Panc1 (cell line): ENCODE results near the gene SIRT7. TPM values are rescaled to one million over a fixed set of nuclear protein-coding genes. Genes with fewer than 3 reads are reported as not detected.

Experiments
- ATAC-seq: fragments of 200-7000 bp; cut with Tn5 transposase; 2 replicates; pipeline ENCODE4 v1.9.1; 2020; ENCODE audit warnings: mild to moderate bottlenecking, moderate library complexity
- BruUV-seq: library from RNA; stranded (reverse); fragments of 400-500 nt; replicated peaks from 2 replicates; lab custom pipeline; 2021; lab: Mats Ljungman, UMichigan
- CTCF ChIA-PET: fragments of 300-600 bp; sonication (Branson Sonifier 250); formaldehyde crosslinking; loops from one replicate; lab custom pipeline; 2022; ENCODE audit warnings: antibody characterized with exemption; lab: Charles Lee
- POLR2A ChIA-PET: fragments of 300-600 bp; sonication (Branson Sonifier 250); formaldehyde crosslinking; loops from one replicate; lab custom pipeline; 2022; ENCODE audit warnings: antibody characterized with exemption; lab: Charles Lee
- DNase-seq: peaks from one replicate; pipeline ENCODE4 v3.0.0-alpha.2; 2010; ENCODE audit warnings: low read depth, low spot score
- H3K27ac ChIP-seq: 2 replicates; pipeline ENCODE4 v1.5.1; 2011; ENCODE audit warnings: mild to moderate bottlenecking, low read length, inconsistent platforms
- H3K27me3 ChIP-seq: fragments of 200-500 bp; sonication (Bioruptor generic); 2 replicates; pipeline ENCODE4 v1.6.0; 2014; ENCODE audit warnings: low read length, inconsistent platforms; ENCODE audit not compliant: control insufficient read depth, insufficient read depth
- H3K36me3 ChIP-seq: fragments of 200-500 bp; sonication (Bioruptor generic); 2 replicates; pipeline ENCODE4 v1.5.1; 2014; ENCODE audit warnings: inconsistent platforms, mild to moderate bottlenecking, low read length, moderate library complexity; ENCODE audit not compliant: control insufficient read depth, insufficient read depth
- H3K4me1 ChIP-seq: 2 replicates; pipeline ENCODE4 v1.5.1; 2011; ENCODE audit warnings: inconsistent platforms, mild to moderate bottlenecking, low read length, moderate library complexity; ENCODE audit not compliant: control insufficient read depth, insufficient read depth
- H3K4me3 ChIP-seq, 2 experiments: 2 replicates each; pipeline ENCODE4 v1.5.1; 2011 to 2012; ENCODE audit warnings: low read depth in 2 of 2, low read length in 2 of 2, mild to moderate bottlenecking in 2 of 2, inconsistent platforms in 1 of 2, moderate library complexity in 1 of 2
- H3K9me3 ChIP-seq: fragments of 200-500 bp; sonication (Bioruptor generic); 2 replicates; pipeline ENCODE4 v1.5.1; 2014; ENCODE audit warnings: low read depth, mild to moderate bottlenecking, inconsistent platforms, low read length, moderate library complexity; ENCODE audit not compliant: control insufficient read depth, insufficient read depth
- POLR2AphosphoS5 ChIP-seq: IDR thresholded peaks from 2 replicates; pipeline ENCODE4 v1.6.1; 2012; ENCODE audit warnings: mild to moderate bottlenecking, low read depth, low read length, moderate library complexity
- SIN3A ChIP-seq: IDR thresholded peaks from 2 replicates; pipeline ENCODE4 v1.6.1; 2012; ENCODE audit warnings: low read depth, mild to moderate bottlenecking, low read length, moderate library complexity, borderline replicate concordance; ENCODE audit not compliant: insufficient read depth
- TCF7L2 ChIP-seq: IDR thresholded peaks from 2 replicates; pipeline ENCODE4 v1.6.1; 2011; ENCODE audit warnings: mild to moderate bottlenecking, low read depth, low read length, inconsistent platforms
- in situ Hi-C: cut with HindIII; loops from 2 replicates; pipeline ENCODE4 v1.10.0; 2016; ENCODE audit warnings: low sequenced_read_pairs, low pct_unique_long_range_greater_than_20kb
- intact Hi-C: fragments of 100-400 bp; cut with micrococcal nuclease; formaldehyde crosslinking; loops from one replicate; pipeline ENCODE4 v1.10.0; 2022; ENCODE audit not compliant: unreplicated experiment
- total RNA-seq: library from RNA; stranded (reverse); gene quantifications from one replicate; pipeline ENCODE4 v1.2.1, GENCODE V29; 2021; ENCODE audit not compliant: unreplicated experiment
- TF ChIP-seq, protein P1 (sequence below): fragments of 450-650 bp; IDR thresholded peaks from 2 replicates; pipeline ENCODE4 v1.5.1; 2017; ENCODE audit warnings: mild to moderate bottlenecking
- TF ChIP-seq, protein P2 (sequence below), 2 experiments: IDR thresholded peaks; 2 replicates each; pipeline ENCODE4 v1.6.1; 2011 to 2012; ENCODE audit warnings: low read depth in 2 of 2, control low read depth in 1 of 2, low read length in 1 of 2, mild to moderate bottlenecking in 1 of 2, moderate library complexity in 1 of 2; ENCODE audit not compliant: insufficient read depth in 1 of 2

The SIRT7 gene
- total RNA-seq, 1 experiment from 2014 or later = 82.5 TPM

DNA sequence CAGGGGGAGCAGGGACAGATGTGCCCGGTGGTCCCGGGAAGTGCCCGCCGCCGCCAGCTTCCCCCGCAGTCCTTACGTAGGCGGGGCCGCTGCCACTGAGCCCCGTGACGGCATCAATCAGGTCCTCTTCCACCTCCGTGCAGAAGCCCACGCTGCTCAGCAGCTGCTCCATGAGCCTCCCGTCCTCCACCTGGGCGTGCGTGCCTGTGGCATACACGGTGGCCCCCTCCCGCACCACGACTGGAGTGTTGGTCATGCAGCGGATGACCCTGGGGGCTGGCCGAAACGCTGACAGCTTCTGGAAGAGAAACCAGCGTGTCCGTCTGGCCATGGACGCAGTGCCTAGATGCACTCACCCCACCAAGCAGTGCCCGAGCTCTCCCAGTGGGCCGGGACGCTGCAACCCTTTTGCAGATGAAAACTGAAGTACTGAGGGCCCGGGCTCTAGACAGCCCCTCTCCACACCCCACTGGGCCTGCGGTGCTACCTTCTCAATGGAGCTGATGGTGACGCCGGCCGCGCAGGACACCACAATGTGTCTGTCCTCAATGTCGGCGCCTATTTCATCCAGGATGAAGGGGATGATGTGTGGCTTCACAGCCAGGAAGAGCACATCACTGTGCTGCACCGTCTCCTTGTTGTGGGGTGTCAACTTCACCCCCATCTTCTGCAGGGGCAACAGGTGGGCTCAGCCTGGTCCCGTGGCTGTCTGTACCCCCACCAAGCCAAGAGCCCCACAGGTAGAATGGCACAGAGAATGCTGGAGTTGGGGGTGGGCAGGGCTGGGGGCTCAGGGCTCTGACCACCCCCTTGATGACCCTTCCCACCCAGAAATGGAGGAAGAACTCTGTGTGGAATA, 17.1 kb upstream of the SIRT7 start:
- POLR2A ChIA-PET = interaction anchor here (0.6 kb wide), 1 partner anchor 21 kb away, joined by 5 read pairs; no protein-coding TSS in a partner anchor
- no peak for TF ChIP-seq POLR2AphosphoS5
- TF ChIP-seq TCF7L2 = no peak
- TF ChIP-seq, protein P1, sequence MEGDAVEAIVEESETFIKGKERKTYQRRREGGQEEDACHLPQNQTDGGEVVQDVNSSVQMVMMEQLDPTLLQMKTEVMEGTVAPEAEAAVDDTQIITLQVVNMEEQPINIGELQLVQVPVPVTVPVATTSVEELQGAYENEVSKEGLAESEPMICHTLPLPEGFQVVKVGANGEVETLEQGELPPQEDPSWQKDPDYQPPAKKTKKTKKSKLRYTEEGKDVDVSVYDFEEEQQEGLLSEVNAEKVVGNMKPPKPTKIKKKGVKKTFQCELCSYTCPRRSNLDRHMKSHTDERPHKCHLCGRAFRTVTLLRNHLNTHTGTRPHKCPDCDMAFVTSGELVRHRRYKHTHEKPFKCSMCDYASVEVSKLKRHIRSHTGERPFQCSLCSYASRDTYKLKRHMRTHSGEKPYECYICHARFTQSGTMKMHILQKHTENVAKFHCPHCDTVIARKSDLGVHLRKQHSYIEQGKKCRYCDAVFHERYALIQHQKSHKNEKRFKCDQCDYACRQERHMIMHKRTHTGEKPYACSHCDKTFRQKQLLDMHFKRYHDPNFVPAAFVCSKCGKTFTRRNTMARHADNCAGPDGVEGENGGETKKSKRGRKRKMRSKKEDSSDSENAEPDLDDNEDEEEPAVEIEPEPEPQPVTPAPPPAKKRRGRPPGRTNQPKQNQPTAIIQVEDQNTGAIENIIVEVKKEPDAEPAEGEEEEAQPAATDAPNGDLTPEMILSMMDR = no peak
- no peak for TF ChIP-seq SIN3A
- TF ChIP-seq, protein P2, sequence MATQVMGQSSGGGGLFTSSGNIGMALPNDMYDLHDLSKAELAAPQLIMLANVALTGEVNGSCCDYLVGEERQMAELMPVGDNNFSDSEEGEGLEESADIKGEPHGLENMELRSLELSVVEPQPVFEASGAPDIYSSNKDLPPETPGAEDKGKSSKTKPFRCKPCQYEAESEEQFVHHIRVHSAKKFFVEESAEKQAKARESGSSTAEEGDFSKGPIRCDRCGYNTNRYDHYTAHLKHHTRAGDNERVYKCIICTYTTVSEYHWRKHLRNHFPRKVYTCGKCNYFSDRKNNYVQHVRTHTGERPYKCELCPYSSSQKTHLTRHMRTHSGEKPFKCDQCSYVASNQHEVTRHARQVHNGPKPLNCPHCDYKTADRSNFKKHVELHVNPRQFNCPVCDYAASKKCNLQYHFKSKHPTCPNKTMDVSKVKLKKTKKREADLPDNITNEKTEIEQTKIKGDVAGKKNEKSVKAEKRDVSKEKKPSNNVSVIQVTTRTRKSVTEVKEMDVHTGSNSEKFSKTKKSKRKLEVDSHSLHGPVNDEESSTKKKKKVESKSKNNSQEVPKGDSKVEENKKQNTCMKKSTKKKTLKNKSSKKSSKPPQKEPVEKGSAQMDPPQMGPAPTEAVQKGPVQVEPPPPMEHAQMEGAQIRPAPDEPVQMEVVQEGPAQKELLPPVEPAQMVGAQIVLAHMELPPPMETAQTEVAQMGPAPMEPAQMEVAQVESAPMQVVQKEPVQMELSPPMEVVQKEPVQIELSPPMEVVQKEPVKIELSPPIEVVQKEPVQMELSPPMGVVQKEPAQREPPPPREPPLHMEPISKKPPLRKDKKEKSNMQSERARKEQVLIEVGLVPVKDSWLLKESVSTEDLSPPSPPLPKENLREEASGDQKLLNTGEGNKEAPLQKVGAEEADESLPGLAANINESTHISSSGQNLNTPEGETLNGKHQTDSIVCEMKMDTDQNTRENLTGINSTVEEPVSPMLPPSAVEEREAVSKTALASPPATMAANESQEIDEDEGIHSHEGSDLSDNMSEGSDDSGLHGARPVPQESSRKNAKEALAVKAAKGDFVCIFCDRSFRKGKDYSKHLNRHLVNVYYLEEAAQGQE (IDR thresholded peaks at IDR 0.05; ENCODE audit: insufficient read depth in 1 of 2, low read depth in 2 of 2, low read length in 1 of 2) = no peak
- Histone ChIP-seq H3K9me3 (no peaks in the 10 kb centered on the region), H3K4me1 (peaks cover 22% of the 10 kb centered on the region), H3K27me3 (no peaks in the 10 kb centered on the region), H3K27ac (no peak overlapping the region), H3K4me3 (peak overlapping the region; percentile 66 to 92; a peak in 2 of 4 replicates), H3K36me3 (peaks cover 3% of the 10 kb centered on the region; the same call in 1 of the 2 replicates)
- CTCF ChIA-PET = no interaction called here
- in situ Hi-C loops = no loop called here
- no peak for DNase-seq
- intact Hi-C loops = no loop called here
- no peak for ATAC-seq
- BruUV-seq = no TSS peak

DNA sequence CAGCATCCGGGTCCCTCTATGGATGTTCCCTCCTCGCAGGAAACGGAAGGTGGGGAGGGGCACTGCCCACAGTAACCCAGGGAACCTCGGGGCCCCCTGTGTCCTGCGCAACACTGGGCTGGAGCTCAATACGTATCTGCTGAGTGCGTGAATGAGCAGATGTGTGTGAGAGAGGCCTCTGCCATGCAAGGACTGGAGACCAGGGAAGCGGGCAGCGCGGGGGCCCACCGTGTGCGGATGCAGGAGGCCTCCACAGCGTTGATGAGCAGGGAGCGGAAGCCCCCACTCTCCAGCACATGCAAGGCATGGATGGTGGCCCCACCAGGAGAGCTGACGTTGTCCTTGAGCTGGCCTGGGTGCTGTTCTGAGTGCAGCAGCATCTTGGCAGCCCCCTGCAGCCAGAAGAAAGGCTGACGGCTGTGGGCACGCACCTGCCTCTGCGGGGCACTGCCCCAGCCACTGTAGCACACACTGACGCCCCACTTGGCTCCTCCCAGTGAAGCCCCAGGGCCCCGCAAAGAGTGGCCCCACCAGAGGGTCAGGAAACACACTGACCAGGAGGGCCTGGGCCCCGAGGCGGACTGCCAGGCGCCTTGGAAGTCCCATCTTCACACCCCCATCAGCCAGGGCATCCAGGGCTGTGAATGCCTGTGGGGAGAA, 16.3 kb upstream of the SIRT7 start:
- no peak for TF ChIP-seq TCF7L2
- no peak for TF ChIP-seq POLR2AphosphoS5
- no peak for TF ChIP-seq SIN3A
- TF ChIP-seq, protein P2 (IDR thresholded peaks at IDR 0.05; ENCODE audit: insufficient read depth in 1 of 2, low read depth in 2 of 2, low read length in 1 of 2) = no peak
- TF ChIP-seq, protein P1 = no peak
- Histone ChIP-seq H3K27me3 (no peaks in the 10 kb centered on the region), H3K27ac (no peak overlapping the region), H3K4me1 (peaks cover 29% of the 10 kb centered on the region), H3K4me3 (no peak overlapping the region), H3K36me3 (peaks cover 3% of the 10 kb centered on the region; the same call in 1 of the 2 replicates), H3K9me3 (no peaks in the 10 kb centered on the region)
- no peak for ATAC-seq
- in situ Hi-C loops (no loop called here), intact Hi-C loops (no loop called here)
- POLR2A ChIA-PET = interaction anchor here (0.6 kb wide), 1 partner anchor 21 kb away, joined by 5 read pairs; no protein-coding TSS in a partner anchor
- CTCF ChIA-PET = no interaction called here
- no peak for DNase-seq
- no TSS peak for BruUV-seq
